H4 (cell line): ENCODE measurements around the gene SLIT3. TPM values are rescaled to one million over a fixed set of nuclear protein-coding genes. Genes with fewer than 3 reads are reported as not detected.

Experiments
- DNase-seq: peaks from one replicate; pipeline ENCODE4 v3.0.0-alpha.2; 2015; ENCODE audit warnings: low spot score
- total RNA-seq: library from RNA; depleted of rRNA; stranded (reverse); fragments of >200 nt; shearing (Covaris generic); gene quantifications from 2 replicates; pipeline ENCODE4 v1.2.3, GENCODE V29; 2014; rRNA removed

The SLIT3 gene
- 0.58 and 5.5 TPM in 2 replicates for total RNA-seq

GRCh38 chr5:169300468-169301385 is at the start of gene SLIT3:
Gene SLIT3 (minus strand): TSS chr5:169301139. CDS start chr5:169300709, 430 bp downstream.
- DNase-seq = peak; percentile 75

GRCh38 chr5:169350016-169350415 is 49.1 kb upstream of the SLIT3 start:
- DNase-seq = peak; percentile 83

- no peak for DNase-seq
These were observed 46.8 kb upstream of the SLIT3 start for GRCh38 chr5:169347786-169348185.

- DNase-seq = no peak
These were observed 43.7 kb upstream of the SLIT3 start for GRCh38 chr5:169344629-169345028.

- DNase-seq = no peak
These were observed 42.8 kb upstream of the SLIT3 start for GRCh38 chr5:169343766-169344165.

- no peak for DNase-seq
These were observed 40.6 kb upstream of the SLIT3 start for GRCh38 chr5:169341556-169341955.

GRCh38 chr5:169339869-169340268 is 38.9 kb upstream of the SLIT3 start:
- no peak for DNase-seq

- no peak for DNase-seq
These were observed 35.3 kb upstream of the SLIT3 start for GRCh38 chr5:169336242-169336641.

GRCh38 chr5:169335806-169336205 is 34.9 kb upstream of the SLIT3 start:
- DNase-seq = no peak

GRCh38 chr5:169333518-169333917 is 32.6 kb upstream of the SLIT3 start:
- DNase-seq = no peak

- peak; percentile 30 for DNase-seq
These were observed 30.4 kb upstream of the SLIT3 start for GRCh38 chr5:169331292-169331852.

- no peak for DNase-seq
These were observed 27.5 kb upstream of the SLIT3 start for GRCh38 chr5:169328401-169328800.

- DNase-seq = no peak
These were observed 24.3 kb upstream of the SLIT3 start for GRCh38 chr5:169325273-169325672.

- no peak for DNase-seq
These were observed 17.6 kb upstream of the SLIT3 start for GRCh38 chr5:169318556-169318955.

GRCh38 chr5:169307646-169308045 is 6.7 kb upstream of the SLIT3 start:
- no peak for DNase-seq

GRCh38 chr5:169305366-169305765 is 4.4 kb upstream of the SLIT3 start:
- no peak for DNase-seq

- no peak for DNase-seq
These were observed 3.2 kb upstream of the SLIT3 start for GRCh38 chr5:169304175-169304574.

- DNase-seq = no peak
These were observed 2.2 kb upstream of the SLIT3 start for GRCh38 chr5:169303119-169303515.

- DNase-seq = peak; percentile 81
These were observed 1.7 kb upstream of the SLIT3 start for GRCh38 chr5:169302491-169303118.

- no peak for DNase-seq
These were observed 1.0 kb upstream of the SLIT3 start for GRCh38 chr5:169301986-169302385.

GRCh38 chr5:169301386-169301934 is 521 bp upstream of the SLIT3 start:
- DNase-seq = no peak
